ENCODE data around the gene MED13. TPM values are rescaled to one million over a fixed set of nuclear protein-coding genes. Genes with fewer than 3 reads are reported as not detected.
"Not testable (repeated sequence)": the region's sequence is repeated elsewhere in the genome, so short reads cannot be mapped to it uniquely, and the experiment has no call there.

MED13 gene
- total and polyA plus RNA-seq, 5 donors from 2014 or later: 3.9 to 107 (median 5.9) TPM

DNA sequence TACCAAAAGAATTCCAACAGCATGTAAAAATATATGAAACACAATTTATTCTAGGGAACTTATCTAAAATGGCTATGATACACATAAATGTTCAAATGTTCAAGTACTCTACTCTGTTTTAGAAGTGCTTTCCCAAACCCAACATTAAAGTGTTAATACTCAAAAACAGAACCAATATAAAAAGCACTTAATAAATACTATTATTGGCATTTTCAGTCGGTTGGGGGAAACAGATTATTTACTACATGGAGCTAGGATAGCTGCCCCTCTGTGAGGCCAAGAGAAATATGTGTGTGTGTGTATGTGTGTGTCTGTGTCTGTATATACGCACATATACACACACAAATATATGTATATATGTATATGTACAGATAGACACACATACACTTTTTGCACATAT, 169.7 kb downstream of the MED13 start:
- H3K27ac Mint-ChIP-seq: no peak overlapping the region

DNA sequence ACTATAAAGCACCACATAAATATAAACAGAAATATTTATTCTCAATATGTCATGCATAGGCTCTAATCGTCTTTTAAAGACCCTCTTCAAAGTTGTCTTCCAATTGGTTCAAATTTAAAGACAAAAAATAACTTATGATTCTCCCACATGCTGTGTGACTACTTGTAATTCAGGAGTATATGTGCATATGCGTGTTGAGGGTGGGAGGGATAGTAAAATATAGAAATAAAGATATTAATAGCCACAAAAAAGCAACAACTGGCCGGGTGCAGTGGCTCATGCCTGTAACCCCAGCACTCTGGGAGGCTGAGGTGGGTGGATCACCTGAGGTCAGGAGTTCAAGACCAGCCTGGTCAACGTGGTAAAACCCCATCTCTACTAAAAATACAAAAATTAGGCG, 170.8 kb downstream of the MED13 start:
- DNase-seq; H3K4me1 Mint-ChIP-seq; H3K27ac Mint-ChIP-seq; H3K27ac ChIP-seq (ENCODE audit: insufficient read depth, low read length, poor library complexity, severe bottlenecking); H3K27me3 ChIP-seq (ENCODE audit: control insufficient read depth, insufficient read depth, low read length); H3K4me3 Mint-ChIP-seq; H3K27me3 Mint-ChIP-seq; ATAC-seq (ENCODE audit: low read depth in 2 of 2); H3K4me1 ChIP-seq (ENCODE audit: control insufficient read depth, insufficient read depth, low read length, poor library complexity, severe bottlenecking); H3K9me3 ChIP-seq (ENCODE audit: control insufficient read depth in 2 of 2, low read length in 2 of 2); H3K4me3 ChIP-seq (ENCODE audit: low read depth, low read length); H3K9me3 Mint-ChIP-seq: not testable (repeated sequence)
- peaks cover 30% of the 10 kb centered on the region for H3K36me3 Mint-ChIP-seq
- peaks cover 25% of the 10 kb centered on the region for H3K36me3 ChIP-seq (ENCODE audit: control insufficient read depth, insufficient read depth, low read length)

More for the DNA sequence above, 169.7 kb downstream of the MED13 start:
- H3K9me3 Mint-ChIP-seq: no peaks in the 10 kb centered on the region
- Histone ChIP-seq H3K4me3 (ENCODE audit: low read depth, low read length) (no peak overlapping the region), H3K4me1 (ENCODE audit: control insufficient read depth, insufficient read depth, low read length, poor library complexity, severe bottlenecking) (no peaks in the 10 kb centered on the region), H3K36me3 (ENCODE audit: control insufficient read depth, insufficient read depth, low read length) (peaks cover 20% of the 10 kb centered on the region), H3K9me3 (ENCODE audit: control insufficient read depth in 2 of 2, low read length in 2 of 2) (no peaks in the 10 kb centered on the region), H3K27ac (ENCODE audit: insufficient read depth, low read length, poor library complexity, severe bottlenecking) (no peak overlapping the region), H3K27me3 (ENCODE audit: control insufficient read depth, insufficient read depth, low read length) (no peaks in the 10 kb centered on the region)
- H3K36me3 Mint-ChIP-seq: peaks cover 26% of the 10 kb centered on the region
- H3K4me3 Mint-ChIP-seq: no peak overlapping the region
- H3K4me1 Mint-ChIP-seq: peaks cover 0 to 6% (median 3%) of the 10 kb centered on the region in 4 donors
- no peak for ATAC-seq (ENCODE audit: low read depth in 2 of 2)
- DNase-seq: no peak
- no peaks in the 10 kb centered on the region for H3K27me3 Mint-ChIP-seq

Other genes with a start within 250 kb of the MED13 start
- 3.0 TPM for gene BRIP1, start 201.8 kb downstream of the MED13 start, total RNA-seq
- 1 to 10 TPM in 3 of 4 donors, under 1 TPM in 1; 0.71 to 2.4 (median 1.2) TPM for gene BRIP1, start 201.8 kb downstream of the MED13 start, polyA plus RNA-seq
- 10.3 TPM for gene INTS2, start 137.3 kb downstream of the MED13 start, total RNA-seq
- gene INTS2, start 137.3 kb downstream of the MED13 start, polyA plus RNA-seq: 1 to 10 TPM; 3.3 to 4.5 (median 4.3) TPM